HEK293 (cell line): ENCODE data around the gene HIGD1A.

ENCODE experiments used
- CTCF ChIA-PET: fragments of 350-600 bp; formaldehyde crosslinking; extraction: SDS; loops from one replicate; lab custom pipeline; 2021; ENCODE audit warnings: antibody characterized with exemption; lab: Yijun Ruan, JAX
- POLR2A ChIA-PET: fragments of 300-600 bp; formaldehyde crosslinking; extraction: SDS; loops from one replicate; lab custom pipeline; 2020; ENCODE audit warnings: antibody characterized with exemption, inconsistent platforms; lab: Yijun Ruan, JAX
- H3K27ac ChIP-seq: fragments of 200-500 bp; sonication (Bioruptor generic); 2 replicates; pipeline ENCODE4 v1.5.1; 2014; ENCODE audit warnings: low read depth, low read length, control low read depth, inconsistent platforms; ENCODE audit errors: extremely low read depth
- H3K36me3 ChIP-seq, 2 experiments: fragments of 200-500 bp in 1 of 2; sonication (Bioruptor generic) in 1 of 2; 1 replicate in 1 of 2; 2 replicates in 1 of 2; pipeline ENCODE4 v1.5.1; 2014 to 2017; ENCODE audit warnings: inconsistent platforms in 2 of 2, low read length in 2 of 2; ENCODE audit not compliant: control insufficient read depth in 2 of 2, insufficient read depth in 1 of 2
- H3K4me1 ChIP-seq: fragments of 200-500 bp; sonication (Bioruptor generic); 2 replicates; pipeline ENCODE4 v1.5.1; 2014; ENCODE audit warnings: mild to moderate bottlenecking, low read length, inconsistent platforms; ENCODE audit not compliant: control insufficient read depth, insufficient read depth
- H3K4me3 ChIP-seq: 2 replicates; pipeline ENCODE4 v1.5.1; 2011; ENCODE audit warnings: low read depth, mild to moderate bottlenecking, control low read depth, low read length, moderate library complexity
- H3K9me3 ChIP-seq: fragments of 200-500 bp; sonication (Bioruptor generic); 2 replicates; pipeline ENCODE4 v1.5.1; 2014; ENCODE audit warnings: low read depth, low read length, inconsistent platforms; ENCODE audit not compliant: control insufficient read depth, insufficient read depth
- HOXC10 ChIP-seq: sonication (generic); formaldehyde crosslinking; IDR thresholded peaks from 2 replicates; pipeline ENCODE4 v1.8.1; 2023; ENCODE audit warnings: mild to moderate bottlenecking, missing genetic modification reagents
- KLF16 ChIP-seq: fragments of 450-650 bp; formaldehyde crosslinking; IDR thresholded peaks from 2 replicates; pipeline ENCODE4 v1.5.1; 2017; ENCODE audit warnings: missing biosample characterization, missing genetic modification characterization
- KLF9 ChIP-seq: fragments of 450-650 bp; formaldehyde crosslinking; IDR thresholded peaks from 2 replicates; pipeline ENCODE4 v1.5.1; 2016; ENCODE audit warnings: missing biosample characterization, missing genetic modification characterization, low read depth
- OSR2 ChIP-seq: fragments of 450-650 bp; formaldehyde crosslinking; IDR thresholded peaks from 2 replicates; pipeline ENCODE4 v1.5.1; 2016; ENCODE audit warnings: missing biosample characterization, missing genetic modification characterization
- SCRT1 ChIP-seq: fragments of 450-650 bp; formaldehyde crosslinking; IDR thresholded peaks from 2 replicates; pipeline ENCODE4 v1.5.1; 2016; ENCODE audit warnings: missing biosample characterization, missing genetic modification characterization, borderline replicate concordance
- ZBTB21 ChIP-seq: fragments of 450-650 bp; formaldehyde crosslinking; IDR thresholded peaks from 2 replicates; pipeline ENCODE4 v1.5.1; 2017; ENCODE audit warnings: missing biosample characterization, missing genetic modification characterization
- ZBTB48 ChIP-seq: fragments of 450-650 bp; formaldehyde crosslinking; IDR thresholded peaks from 2 replicates; pipeline ENCODE4 v1.5.1; 2016; ENCODE audit warnings: missing biosample characterization, missing genetic modification characterization
- ZBTB6 ChIP-seq: fragments of 450-650 bp; formaldehyde crosslinking; IDR thresholded peaks from 2 replicates; pipeline ENCODE4 v1.5.1; 2017; ENCODE audit warnings: missing biosample characterization, missing genetic modification characterization
- ZNF121 ChIP-seq: fragments of 450-650 bp; formaldehyde crosslinking; IDR thresholded peaks from 2 replicates; pipeline ENCODE4 v1.5.1; 2016; ENCODE audit warnings: missing biosample characterization, missing genetic modification characterization
- ZNF202 ChIP-seq: fragments of 450-650 bp; formaldehyde crosslinking; IDR thresholded peaks from 2 replicates; pipeline ENCODE4 v1.5.1; 2016; ENCODE audit warnings: missing biosample characterization, missing genetic modification characterization, borderline replicate concordance
- ZNF214 ChIP-seq: fragments of 450-650 bp; formaldehyde crosslinking; IDR thresholded peaks from 2 replicates; pipeline ENCODE4 v1.5.1; 2017; ENCODE audit warnings: missing biosample characterization, mild to moderate bottlenecking, missing genetic modification characterization, borderline replicate concordance
- ZNF280C ChIP-seq: fragments of 450-650 bp; formaldehyde crosslinking; IDR thresholded peaks from 2 replicates; pipeline ENCODE4 v1.5.1; 2016; ENCODE audit warnings: missing biosample characterization, missing genetic modification characterization
- ZNF335 ChIP-seq: fragments of 450-650 bp; formaldehyde crosslinking; conservative IDR thresholded peaks from 2 replicates; pipeline ENCODE4 v1.5.1; 2016; ENCODE audit warnings: missing biosample characterization, missing genetic modification characterization
- ZNF423 ChIP-seq: fragments of 450-650 bp; formaldehyde crosslinking; IDR thresholded peaks from 2 replicates; pipeline ENCODE4 v1.5.1; 2016; ENCODE audit warnings: missing biosample characterization, missing genetic modification characterization
- ZNF530 ChIP-seq: fragments of 450-650 bp; formaldehyde crosslinking; IDR thresholded peaks from 2 replicates; pipeline ENCODE4 v1.5.1; 2016; ENCODE audit warnings: low read depth, missing biosample characterization, missing genetic modification characterization
- ZNF561 ChIP-seq: fragments of 450-650 bp; IDR thresholded peaks from 2 replicates; pipeline ENCODE4 v1.5.1; 2018; ENCODE audit warnings: missing biosample characterization, missing genetic modification characterization, borderline replicate concordance
- ZNF626 ChIP-seq: fragments of 450-650 bp; sonication (Bioruptor Pico); formaldehyde crosslinking; IDR thresholded peaks from 2 replicates; pipeline ENCODE4 v1.5.1; 2018; ENCODE audit warnings: missing biosample characterization, missing genetic modification characterization, inconsistent platforms
- ZNF639 ChIP-seq: fragments of 450-650 bp; formaldehyde crosslinking; IDR thresholded peaks from 2 replicates; pipeline ENCODE4 v1.5.1; 2016; ENCODE audit warnings: missing biosample characterization, missing genetic modification characterization
- ZNF658 ChIP-seq: fragments of 450-650 bp; formaldehyde crosslinking; IDR thresholded peaks from 2 replicates; pipeline ENCODE4; 2016; ENCODE audit warnings: missing biosample characterization, missing genetic modification characterization
- ZNF664 ChIP-seq: fragments of 450-650 bp; formaldehyde crosslinking; IDR thresholded peaks from 2 replicates; pipeline ENCODE4 v1.5.1; 2016; ENCODE audit warnings: missing biosample characterization, missing genetic modification characterization
- ZNF785 ChIP-seq: fragments of 450-650 bp; formaldehyde crosslinking; IDR thresholded peaks from 2 replicates; pipeline ENCODE4 v1.5.1; 2016; ENCODE audit warnings: missing biosample characterization, missing genetic modification characterization
- ZNF792 ChIP-seq: fragments of 450-650 bp; formaldehyde crosslinking; IDR thresholded peaks from 2 replicates; pipeline ENCODE4 v1.5.1; 2016; ENCODE audit warnings: missing biosample characterization, missing genetic modification characterization
- ZSCAN30 ChIP-seq: fragments of 450-650 bp; IDR thresholded peaks from 2 replicates; pipeline ENCODE4 v1.5.1; 2018; ENCODE audit warnings: missing biosample characterization, mild to moderate bottlenecking, missing genetic modification characterization, moderate library complexity
- TF ChIP-seq, protein P1 (sequence below): IDR thresholded peaks from 2 replicates; pipeline ENCODE4 v1.6.1; 2011; ENCODE audit warnings: mild to moderate bottlenecking, low read depth, low read length, borderline replicate concordance
- TF ChIP-seq, protein P2 (sequence below): fragments of 450-650 bp; formaldehyde crosslinking; optimal IDR thresholded peaks from 2 replicates; pipeline ENCODE3; 2016; ENCODE audit warnings: missing biosample characterization, mild to moderate bottlenecking, missing genetic modification characterization

The HIGD1A gene

GRCh38 chr3:42764561-42765295 lies 39.6 kb downstream of the HIGD1A start (continued):
- TF ChIP-seq SCRT1 (tag by site-specific recombination) (no peak), ZBTB48 (no peak), ZNF785 (no peak), ZNF658 (tag by site-specific recombination) (no peak), ZBTB21 (tag by site-specific recombination) (no peak), ZNF792 (tag by site-specific recombination) (no peak), ZNF664 (no peak), ZNF202 (tag by site-specific recombination) (no peak), HOXC10 (CRISPR knock-in tag) (no peak)
- TF ChIP-seq, protein P1, sequence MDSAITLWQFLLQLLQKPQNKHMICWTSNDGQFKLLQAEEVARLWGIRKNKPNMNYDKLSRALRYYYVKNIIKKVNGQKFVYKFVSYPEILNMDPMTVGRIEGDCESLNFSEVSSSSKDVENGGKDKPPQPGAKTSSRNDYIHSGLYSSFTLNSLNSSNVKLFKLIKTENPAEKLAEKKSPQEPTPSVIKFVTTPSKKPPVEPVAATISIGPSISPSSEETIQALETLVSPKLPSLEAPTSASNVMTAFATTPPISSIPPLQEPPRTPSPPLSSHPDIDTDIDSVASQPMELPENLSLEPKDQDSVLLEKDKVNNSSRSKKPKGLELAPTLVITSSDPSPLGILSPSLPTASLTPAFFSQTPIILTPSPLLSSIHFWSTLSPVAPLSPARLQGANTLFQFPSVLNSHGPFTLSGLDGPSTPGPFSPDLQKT = no peak
- TF ChIP-seq, all 188 proteins: peak for 0

- no peak overlapping the region for H3K4me3 ChIP-seq
- ChIA-PET POLR2A (no interaction called here), CTCF (interaction anchor here (2.4 kb wide), 1 partner anchor 19 kb away, joined by 8 read pairs; no protein-coding TSS in a partner anchor)
- H3K36me3 ChIP-seq = no peaks in the 10 kb centered on the region
- no peak for TF ChIP-seq ZNF121
- TF ChIP-seq ZNF626 (tag by site-specific recombination) = no peak
- TF ChIP-seq OSR2 = no peak
- TF ChIP-seq ZNF280C = no peak
- TF ChIP-seq ZSCAN30 = no peak
- no peak for TF ChIP-seq ZNF561 (tag by site-specific recombination)
- TF ChIP-seq, protein P2, sequence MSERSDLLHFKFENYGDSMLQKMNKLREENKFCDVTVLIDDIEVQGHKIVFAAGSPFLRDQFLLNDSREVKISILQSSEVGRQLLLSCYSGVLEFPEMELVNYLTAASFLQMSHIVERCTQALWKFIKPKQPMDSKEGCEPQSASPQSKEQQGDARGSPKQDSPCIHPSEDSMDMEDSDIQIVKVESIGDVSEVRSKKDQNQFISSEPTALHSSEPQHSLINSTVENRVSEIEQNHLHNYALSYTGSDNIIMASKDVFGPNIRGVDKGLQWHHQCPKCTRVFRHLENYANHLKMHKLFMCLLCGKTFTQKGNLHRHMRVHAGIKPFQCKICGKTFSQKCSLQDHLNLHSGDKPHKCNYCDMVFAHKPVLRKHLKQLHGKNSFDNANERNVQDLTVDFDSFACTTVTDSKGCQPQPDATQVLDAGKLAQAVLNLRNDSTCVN = no peak
- TF ChIP-seq ZNF639 (tag by site-specific recombination) = no peak
- no peak for TF ChIP-seq ZNF423 (tag by site-specific recombination)
- no peak for TF ChIP-seq ZNF530 (tag by site-specific recombination)
- no peak for TF ChIP-seq ZNF335 (tag by site-specific recombination)
- no peak for TF ChIP-seq KLF16 (tag by site-specific recombination)
- TF ChIP-seq ZBTB6 (tag by site-specific recombination) = no peak
- no peak for TF ChIP-seq ZNF658 (tag by site-specific recombination)
- no peak for TF ChIP-seq ZNF214 (tag by site-specific recombination)
- TF ChIP-seq ZNF664 = no peak
- no peak for TF ChIP-seq KLF9 (tag by site-specific recombination)
- H3K27ac ChIP-seq = no peak overlapping the region
- no peaks in the 10 kb centered on the region for H3K9me3 ChIP-seq
- H3K4me1 ChIP-seq = no peaks in the 10 kb centered on the region
Observed at GRCh38 chr3:42764115-42764514, 40.2 kb downstream of the HIGD1A start.
